ENCODE results near the gene PMEPA1.

- TF ChIP-seq POLR2A (IDR thresholded peaks at IDR 0.05) (no peak), CTCF (IDR thresholded peaks at IDR 0.05 in 8 of 11, conservative IDR thresholded peaks at IDR 0.05 in 3 of 11) (no peak), POLR2AphosphoS5 (IDR thresholded peaks at IDR 0.05) (no peak)
Observed at GRCh38 chr20:57685146-57685758, 24.6 kb downstream of the PMEPA1 start.
